Endodermal cell (in vitro differentiated cells): ENCODE results near the gene RAN. TPM values are rescaled to one million over a fixed set of nuclear protein-coding genes. Genes with fewer than 3 reads are reported as not detected.

Source experiments
- DNase-seq: peaks from one replicate; pipeline ENCODE4 v3.0.0-alpha.2; 2017
- H3K27ac ChIP-seq: 2 replicates; pipeline ENCODE4 v1.5.1; 2013; ENCODE audit warnings: mild to moderate bottlenecking, low read depth, low read length, moderate library complexity
- H3K27me3 ChIP-seq: 2 replicates; pipeline ENCODE4 v1.6.1; 2013; ENCODE audit warnings: mild to moderate bottlenecking, low read length, moderate library complexity; ENCODE audit not compliant: insufficient read depth, control insufficient read depth, poor library complexity, severe bottlenecking
- H3K36me3 ChIP-seq: 2 replicates; pipeline ENCODE4 v1.7.0; 2013; ENCODE audit warnings: mild to moderate bottlenecking, low read length, moderate library complexity; ENCODE audit not compliant: control insufficient read depth, insufficient read depth
- H3K4me1 ChIP-seq: one replicate; pipeline ENCODE4 v1.7.0; 2013; ENCODE audit warnings: low read length; ENCODE audit not compliant: control insufficient read depth, insufficient read depth
- H3K4me3 ChIP-seq: 2 replicates; pipeline ENCODE4 v1.5.1; 2013; ENCODE audit warnings: mild to moderate bottlenecking, low read length, moderate library complexity
- H3K9ac ChIP-seq: 2 replicates; pipeline ENCODE4 v1.6.1; 2013; ENCODE audit warnings: mild to moderate bottlenecking, low read length, moderate library complexity; ENCODE audit not compliant: poor library complexity, severe bottlenecking; ENCODE audit errors: extremely low read depth
- H3K9me3 ChIP-seq: 2 replicates; pipeline ENCODE4 v1.6.1; 2013; ENCODE audit warnings: mild to moderate bottlenecking, low read length, moderate library complexity; ENCODE audit not compliant: control insufficient read depth
- H3K27ac Mint-ChIP-seq: 2 replicates; pipeline ENCODE4 v1.8.0; 2020; ENCODE audit warnings: mixed read lengths
- H3K27me3 Mint-ChIP-seq: 2 replicates; pipeline ENCODE4 v1.8.0; 2021; ENCODE audit warnings: mild to moderate bottlenecking, mixed read lengths; ENCODE audit not compliant: insufficient read depth
- H3K36me3 Mint-ChIP-seq: 2 replicates; pipeline ENCODE4 v1.8.0; 2020; ENCODE audit warnings: low read depth, mixed read lengths
- H3K4me1 Mint-ChIP-seq: 2 replicates; pipeline ENCODE4 v1.8.0; 2020; ENCODE audit warnings: mixed read lengths
- H3K4me3 Mint-ChIP-seq: 2 replicates; pipeline ENCODE4 v1.8.0; 2020; ENCODE audit warnings: mild to moderate bottlenecking, moderate library complexity, mixed read lengths
- H3K9me3 Mint-ChIP-seq: 2 replicates; pipeline ENCODE4 v1.8.0; 2020; ENCODE audit warnings: mild to moderate bottlenecking, mixed read lengths
- CTCF ChIP-seq: fragments of 200-600 bp; sonication (generic); conservative IDR thresholded peaks from 2 replicates; pipeline ENCODE4 v1.5.0; 2021; ENCODE audit warnings: antibody characterized with exemption, mild to moderate bottlenecking
- WGBS, 2 experiments: methylation state at CpG; one replicate each; pipeline versions ENCODE4 v1.1.5 to v1.1.7; 2013; ENCODE audit warnings: missing lambda C conversion rate in 2 of 2, mixed read lengths in 1 of 2; ENCODE audit not compliant: insufficient coverage in 1 of 2, insufficient read length in 1 of 2; 5-methylcytosine and 5-hydroxymethylcytosine counted together
- total RNA-seq, 2 donors: library from RNA; stranded (reverse); fragmentation: NEBNext Ultra II Directional in 1 of 2; extraction: Animal tissue kit (Norgen Biotek cat#: 25700) in 1 of 2; gene quantifications; 2 replicates in 1 of 2; 3 replicates in 1 of 2; pipeline ENCODE4 v1.2.1, GENCODE V29; 2021

Gene RAN
- total RNA-seq, 2 donors from 2014 or later: 1,323 to 1,383 TPM

- no peaks in the 10 kb centered on the region for H3K36me3 ChIP-seq
- H3K9me3 ChIP-seq: no peaks in the 10 kb centered on the region
- no peaks in the 10 kb centered on the region for H3K4me1 Mint-ChIP-seq
- peaks cover 5% of the 10 kb centered on the region for H3K27me3 Mint-ChIP-seq
- no peaks in the 10 kb centered on the region for H3K4me1 ChIP-seq
- H3K4me3 Mint-ChIP-seq: no peak overlapping the region
- H3K27ac Mint-ChIP-seq: no peak overlapping the region
- no peak overlapping the region for H3K4me3 ChIP-seq
- H3K9ac ChIP-seq: no peak overlapping the region
- WGBS, 2 experiments: 90 to 100% methylated on average over 1 to 4 of the region's 4 CpGs
- no peaks in the 10 kb centered on the region for H3K36me3 Mint-ChIP-seq
- no peak for DNase-seq
- TF ChIP-seq CTCF: no peak
- H3K9me3 Mint-ChIP-seq: peaks cover 5% of the 10 kb centered on the region
- no peaks in the 10 kb centered on the region for H3K27me3 ChIP-seq
- H3K27ac ChIP-seq: no peak overlapping the region
Observed at GRCh38 chr12:130922511-130922953, 50.7 kb downstream of the RAN start.

GRCh38 chr12:130924966-130925665 lies 53.2 kb downstream of the RAN start:
- DNase-seq: no peak
- H3K4me1 ChIP-seq: no peaks in the 10 kb centered on the region
- H3K4me1 Mint-ChIP-seq: no peaks in the 10 kb centered on the region
- H3K9ac ChIP-seq: no peak overlapping the region
- no peak overlapping the region for H3K27ac ChIP-seq
- H3K9me3 Mint-ChIP-seq: peaks cover 5% of the 10 kb centered on the region
- TF ChIP-seq CTCF: no peak
- no peaks in the 10 kb centered on the region for H3K36me3 ChIP-seq
- no peaks in the 10 kb centered on the region for H3K27me3 ChIP-seq
- H3K9me3 ChIP-seq: no peaks in the 10 kb centered on the region
- no peak overlapping the region for H3K4me3 Mint-ChIP-seq
- H3K27me3 Mint-ChIP-seq: peaks cover 2% of the 10 kb centered on the region
- WGBS, 2 experiments: 88 to 96% methylated on average over 8 to 23 of the region's 23 CpGs
- H3K36me3 Mint-ChIP-seq: no peaks in the 10 kb centered on the region
- H3K27ac Mint-ChIP-seq: no peak overlapping the region
- no peak overlapping the region for H3K4me3 ChIP-seq

DNA sequence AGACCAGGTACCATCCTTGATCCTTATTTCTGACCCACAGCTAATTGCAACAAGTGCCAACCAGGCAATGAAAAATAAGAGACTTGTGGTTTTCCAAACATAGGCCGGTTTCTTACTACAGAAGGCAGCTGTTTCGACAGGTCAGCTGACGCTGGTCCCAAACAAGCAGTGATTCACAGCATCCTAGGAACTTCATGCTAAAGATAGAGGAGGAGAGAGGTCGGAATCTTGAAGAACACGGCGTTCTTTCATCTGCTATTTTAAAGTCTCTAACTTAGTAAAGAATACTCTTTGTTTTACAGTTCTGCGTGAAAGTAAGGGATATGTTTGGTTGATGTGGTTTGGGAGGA lies 53.8 kb downstream of the RAN start:
- no peaks in the 10 kb centered on the region for H3K27me3 ChIP-seq
- Mint-ChIP-seq H3K36me3 (no peaks in the 10 kb centered on the region), H3K27ac (no peak overlapping the region), H3K27me3 (peaks cover 2% of the 10 kb centered on the region), H3K4me1 (no peaks in the 10 kb centered on the region), H3K9me3 (peaks cover 5% of the 10 kb centered on the region), H3K4me3 (no peak overlapping the region)
- DNase-seq: no peak
- no peak overlapping the region for H3K9ac ChIP-seq
- no peaks in the 10 kb centered on the region for H3K9me3 ChIP-seq
- 86 to 100% methylated on average over 4 to 7 of the region's 7 CpGs for WGBS, 2 experiments
- no peak for TF ChIP-seq CTCF
- no peaks in the 10 kb centered on the region for H3K4me1 ChIP-seq
- H3K36me3 ChIP-seq: no peaks in the 10 kb centered on the region
- H3K27ac ChIP-seq: no peak overlapping the region
- no peak overlapping the region for H3K4me3 ChIP-seq

Other genes starting within 250 kb of the RAN start
- 1 to 10 TPM in 1 of 2 donors, under 1 TPM in 1; 0.13 to 3.4 TPM for gene RIMBP2, start 155.8 kb upstream of the RAN start, total RNA-seq
- 10 to 100 TPM; 18.2 to 20.2 TPM for gene STX2, start 32.8 kb upstream of the RAN start, total RNA-seq
- gene ADGRD1, start 81.8 kb downstream of the RAN start, total RNA-seq: 1 to 10 TPM; 1.3 to 2.9 TPM